Measurements from ENCODE around the gene SQSTM1.

The SQSTM1 gene

GRCh38 chr5:179864686-179865085 is 44.0 kb downstream of the SQSTM1 start:
- H3K4me3 ChIP-seq (replicated peaks; ENCODE audit: insufficient read depth, low read length): no peak overlapping the region
- TF ChIP-seq REST (IDR thresholded peaks at IDR 0.05; ENCODE audit: insufficient replicate concordance, low read depth) (no peak), GABPA (IDR thresholded peaks at IDR 0.05; ENCODE audit: low read depth) (no peak), POLR2AphosphoS5 (IDR thresholded peaks at IDR 0.05; ENCODE audit: low read depth) (no peak), CTCF (IDR thresholded peaks at IDR 0.05; ENCODE audit: insufficient read depth, low read length) (no peak), SPI1 (IDR thresholded peaks at IDR 0.05; ENCODE audit: borderline replicate concordance, low read depth) (no peak)
- H3K27ac ChIP-seq (replicated peaks): no peak overlapping the region
- no peak for DNase-seq (ENCODE audit: low read depth in 1 of 2, low spot score in 1 of 2)
- no peaks in the 10 kb centered on the region for H3K27me3 ChIP-seq (ENCODE audit: insufficient read depth, poor library complexity, severe bottlenecking)

GRCh38 chr5:179865491-179866240 is 45.0 kb downstream of the SQSTM1 start:
- H3K4me3 ChIP-seq (replicated peaks; ENCODE audit: insufficient read depth, low read length): no peak overlapping the region
- TF ChIP-seq CTCF (IDR thresholded peaks at IDR 0.05; ENCODE audit: insufficient read depth, low read length) (no peak), POLR2AphosphoS5 (IDR thresholded peaks at IDR 0.05; ENCODE audit: low read depth) (no peak), REST (IDR thresholded peaks at IDR 0.05; ENCODE audit: insufficient replicate concordance, low read depth) (no peak), SPI1 (IDR thresholded peaks at IDR 0.05; ENCODE audit: borderline replicate concordance, low read depth) (no peak), GABPA (IDR thresholded peaks at IDR 0.05; ENCODE audit: low read depth) (no peak)
- DNase-seq (ENCODE audit: low read depth in 1 of 2, low spot score in 1 of 2): no peak
- no peak overlapping the region for H3K27ac ChIP-seq (replicated peaks)
- H3K27me3 ChIP-seq (ENCODE audit: insufficient read depth, poor library complexity, severe bottlenecking): no peaks in the 10 kb centered on the region

GRCh38 chr5:179866241-179867078 is 45.8 kb downstream of the SQSTM1 start:
- TF ChIP-seq REST (IDR thresholded peaks at IDR 0.05; ENCODE audit: insufficient replicate concordance, low read depth): no peak
- peak; percentile 12 for TF ChIP-seq CTCF (IDR thresholded peaks at IDR 0.05; ENCODE audit: insufficient read depth, low read length)
- TF ChIP-seq POLR2AphosphoS5 (IDR thresholded peaks at IDR 0.05; ENCODE audit: low read depth): no peak
- no peak overlapping the region for H3K27ac ChIP-seq (replicated peaks)
- H3K27me3 ChIP-seq (ENCODE audit: insufficient read depth, poor library complexity, severe bottlenecking): no peaks in the 10 kb centered on the region
- H3K4me3 ChIP-seq (replicated peaks; ENCODE audit: insufficient read depth, low read length): no peak overlapping the region
- peak in 1 of 2 experiments; percentile 25 for DNase-seq (ENCODE audit: low read depth in 1 of 2, low spot score in 1 of 2)
